ENCODE data around the gene UBE2L5.

DNA sequence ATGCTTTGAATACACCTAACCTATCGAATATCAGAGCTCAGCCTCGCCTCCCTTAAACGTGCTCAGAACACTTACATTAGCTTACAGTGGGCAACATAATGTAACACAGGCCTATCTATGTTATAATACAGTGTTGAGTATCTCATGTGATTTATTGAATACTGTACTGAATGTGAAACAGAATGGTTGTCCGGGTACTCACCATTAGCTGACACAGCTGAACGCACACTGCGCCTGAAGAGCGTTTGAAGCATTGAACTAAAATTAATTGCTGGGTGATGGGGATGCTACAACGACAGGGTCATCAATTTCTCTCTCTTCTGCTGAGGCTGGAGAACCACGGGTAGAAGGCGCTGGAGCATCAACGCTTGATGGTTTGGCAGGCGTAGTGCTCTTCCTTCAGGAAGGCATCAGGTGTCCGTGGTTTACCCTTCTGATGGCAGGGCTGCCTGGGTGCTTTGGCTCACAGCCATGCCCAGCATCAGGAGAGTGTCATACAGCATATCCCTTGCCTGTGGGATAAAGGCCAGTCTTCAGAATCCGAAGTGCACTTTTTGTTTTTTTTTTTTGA, 46.9 kb upstream of the UBE2L5 start:
- TF ChIP-seq, protein P1, sequence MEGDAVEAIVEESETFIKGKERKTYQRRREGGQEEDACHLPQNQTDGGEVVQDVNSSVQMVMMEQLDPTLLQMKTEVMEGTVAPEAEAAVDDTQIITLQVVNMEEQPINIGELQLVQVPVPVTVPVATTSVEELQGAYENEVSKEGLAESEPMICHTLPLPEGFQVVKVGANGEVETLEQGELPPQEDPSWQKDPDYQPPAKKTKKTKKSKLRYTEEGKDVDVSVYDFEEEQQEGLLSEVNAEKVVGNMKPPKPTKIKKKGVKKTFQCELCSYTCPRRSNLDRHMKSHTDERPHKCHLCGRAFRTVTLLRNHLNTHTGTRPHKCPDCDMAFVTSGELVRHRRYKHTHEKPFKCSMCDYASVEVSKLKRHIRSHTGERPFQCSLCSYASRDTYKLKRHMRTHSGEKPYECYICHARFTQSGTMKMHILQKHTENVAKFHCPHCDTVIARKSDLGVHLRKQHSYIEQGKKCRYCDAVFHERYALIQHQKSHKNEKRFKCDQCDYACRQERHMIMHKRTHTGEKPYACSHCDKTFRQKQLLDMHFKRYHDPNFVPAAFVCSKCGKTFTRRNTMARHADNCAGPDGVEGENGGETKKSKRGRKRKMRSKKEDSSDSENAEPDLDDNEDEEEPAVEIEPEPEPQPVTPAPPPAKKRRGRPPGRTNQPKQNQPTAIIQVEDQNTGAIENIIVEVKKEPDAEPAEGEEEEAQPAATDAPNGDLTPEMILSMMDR (conservative IDR thresholded peaks at IDR 0.05; ENCODE audit: low read depth in 2 of 2) = no peak
- no peak for TF ChIP-seq EZH2 (IDR thresholded peaks at IDR 0.05; ENCODE audit: low read depth, unreplicated experiment)
- TF ChIP-seq POLR2AphosphoS5 (IDR thresholded peaks at IDR 0.05; ENCODE audit: low read depth) = no peak
- TF ChIP-seq REST (IDR thresholded peaks at IDR 0.05; ENCODE audit: unreplicated experiment) = no peak
- TF ChIP-seq JUNB (IDR thresholded peaks at IDR 0.05; ENCODE audit: unreplicated experiment) = no peak
- TF ChIP-seq ZNF331 (CRISPR knock-in tag; IDR thresholded peaks at IDR 0.05; ENCODE audit: low read depth) = no peak
- no peak for TF ChIP-seq CREB1 (CRISPR knock-in tag; IDR thresholded peaks at IDR 0.05; ENCODE audit: low read depth)
- no peak for TF ChIP-seq EZH2phosphoT487 (IDR thresholded peaks at IDR 0.05; ENCODE audit: unreplicated experiment)
- TF ChIP-seq ZNF114 (CRISPR knock-in tag; IDR thresholded peaks at IDR 0.05) = no peak
- TF ChIP-seq STAT1 (IDR thresholded peaks at IDR 0.05; ENCODE audit: unreplicated experiment) = no peak
- TF ChIP-seq, protein P2, sequence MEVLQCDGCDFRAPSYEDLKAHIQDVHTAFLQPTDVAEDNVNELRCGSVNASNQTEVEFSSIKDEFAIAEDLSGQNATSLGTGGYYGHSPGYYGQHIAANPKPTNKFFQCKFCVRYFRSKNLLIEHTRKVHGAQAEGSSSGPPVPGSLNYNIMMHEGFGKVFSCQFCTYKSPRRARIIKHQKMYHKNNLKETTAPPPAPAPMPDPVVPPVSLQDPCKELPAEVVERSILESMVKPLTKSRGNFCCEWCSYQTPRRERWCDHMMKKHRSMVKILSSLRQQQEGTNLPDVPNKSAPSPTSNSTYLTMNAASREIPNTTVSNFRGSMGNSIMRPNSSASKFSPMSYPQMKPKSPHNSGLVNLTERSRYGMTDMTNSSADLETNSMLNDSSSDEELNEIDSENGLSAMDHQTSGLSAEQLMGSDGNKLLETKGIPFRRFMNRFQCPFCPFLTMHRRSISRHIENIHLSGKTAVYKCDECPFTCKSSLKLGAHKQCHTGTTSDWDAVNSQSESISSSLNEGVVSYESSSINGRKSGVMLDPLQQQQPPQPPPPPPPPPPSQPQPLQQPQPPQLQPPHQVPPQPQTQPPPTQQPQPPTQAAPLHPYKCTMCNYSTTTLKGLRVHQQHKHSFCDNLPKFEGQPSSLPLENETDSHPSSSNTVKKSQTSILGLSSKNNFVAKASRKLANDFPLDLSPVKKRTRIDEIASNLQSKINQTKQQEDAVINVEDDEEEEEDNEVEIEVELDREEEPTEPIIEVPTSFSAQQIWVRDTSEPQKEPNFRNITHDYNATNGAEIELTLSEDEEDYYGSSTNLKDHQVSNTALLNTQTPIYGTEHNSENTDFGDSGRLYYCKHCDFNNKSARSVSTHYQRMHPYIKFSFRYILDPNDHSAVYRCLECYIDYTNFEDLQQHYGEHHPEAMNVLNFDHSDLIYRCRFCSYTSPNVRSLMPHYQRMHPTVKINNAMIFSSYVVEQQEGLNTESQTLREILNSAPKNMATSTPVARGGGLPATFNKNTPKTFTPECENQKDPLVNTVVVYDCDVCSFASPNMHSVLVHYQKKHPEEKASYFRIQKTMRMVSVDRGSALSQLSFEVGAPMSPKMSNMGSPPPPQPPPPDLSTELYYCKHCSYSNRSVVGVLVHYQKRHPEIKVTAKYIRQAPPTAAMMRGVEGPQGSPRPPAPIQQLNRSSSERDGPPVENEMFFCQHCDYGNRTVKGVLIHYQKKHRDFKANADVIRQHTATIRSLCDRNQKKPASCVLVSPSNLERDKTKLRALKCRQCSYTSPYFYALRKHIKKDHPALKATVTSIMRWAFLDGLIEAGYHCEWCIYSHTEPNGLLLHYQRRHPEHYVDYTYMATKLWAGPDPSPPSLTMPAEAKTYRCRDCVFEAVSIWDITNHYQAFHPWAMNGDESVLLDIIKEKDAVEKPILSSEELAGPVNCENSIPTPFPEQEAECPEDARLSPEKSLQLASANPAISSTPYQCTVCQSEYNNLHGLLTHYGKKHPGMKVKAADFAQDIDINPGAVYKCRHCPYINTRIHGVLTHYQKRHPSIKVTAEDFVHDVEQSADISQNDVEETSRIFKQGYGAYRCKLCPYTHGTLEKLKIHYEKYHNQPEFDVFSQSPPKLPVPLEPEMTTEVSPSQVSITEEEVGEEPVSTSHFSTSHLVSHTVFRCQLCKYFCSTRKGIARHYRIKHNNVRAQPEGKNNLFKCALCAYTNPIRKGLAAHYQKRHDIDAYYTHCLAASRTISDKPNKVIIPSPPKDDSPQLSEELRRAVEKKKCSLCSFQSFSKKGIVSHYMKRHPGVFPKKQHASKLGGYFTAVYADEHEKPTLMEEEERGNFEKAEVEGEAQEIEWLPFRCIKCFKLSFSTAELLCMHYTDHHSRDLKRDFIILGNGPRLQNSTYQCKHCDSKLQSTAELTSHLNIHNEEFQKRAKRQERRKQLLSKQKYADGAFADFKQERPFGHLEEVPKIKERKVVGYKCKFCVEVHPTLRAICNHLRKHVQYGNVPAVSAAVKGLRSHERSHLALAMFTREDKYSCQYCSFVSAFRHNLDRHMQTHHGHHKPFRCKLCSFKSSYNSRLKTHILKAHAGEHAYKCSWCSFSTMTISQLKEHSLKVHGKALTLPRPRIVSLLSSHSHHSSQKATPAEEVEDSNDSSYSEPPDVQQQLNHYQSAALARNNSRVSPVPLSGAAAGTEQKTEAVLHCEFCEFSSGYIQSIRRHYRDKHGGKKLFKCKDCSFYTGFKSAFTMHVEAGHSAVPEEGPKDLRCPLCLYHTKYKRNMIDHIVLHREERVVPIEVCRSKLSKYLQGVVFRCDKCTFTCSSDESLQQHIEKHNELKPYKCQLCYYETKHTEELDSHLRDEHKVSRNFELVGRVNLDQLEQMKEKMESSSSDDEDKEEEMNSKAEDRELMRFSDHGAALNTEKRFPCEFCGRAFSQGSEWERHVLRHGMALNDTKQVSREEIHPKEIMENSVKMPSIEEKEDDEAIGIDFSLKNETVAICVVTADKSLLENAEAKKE (CRISPR knock-in tag; IDR thresholded peaks at IDR 0.05) = no peak
- no peak for TF ChIP-seq NANOG (IDR thresholded peaks at IDR 0.05; ENCODE audit: borderline replicate concordance)
